Heart left ventricle (tissue), 13 donors: ENCODE results near the gene GABRD.

Source experiments
- CTCF ChIP-seq, 12 donors: fragments of 200-600 bp; sonication (generic) in 4 of 12; IDR thresholded peaks; one replicate each; pipeline versions ENCODE4 v1.5.0 to v1.8.0; 2018 to 2022; ENCODE audit warnings: antibody characterized with exemption in 12 of 12, mild to moderate bottlenecking in 5 of 12
- POLR2A ChIP-seq, 2 donors: fragments of 450-650 bp; IDR thresholded peaks; one replicate each; pipeline ENCODE4 v1.6.1; 2017; ENCODE audit warnings: antibody characterized with exemption in 2 of 2, mild to moderate bottlenecking in 2 of 2, moderate library complexity in 2 of 2
- donor health status: ischemic (EF 13 %, LVEDD 7.1; RV severe dilation, severe dysfunction).
- donor health status: DM: no; HTN: yes; CAD: no.
- donor health status: DM: no; HTN: no; CAD: no.
- donor health status: ischemic (EF 25% LVEDD 6.9; RV normal size, moderate dysfunction).
- donor health status: ischemic (EF 25% LVEDD 5.7; RV mildly dilated, moderate dysfunction).
- donor health status: ischemic (EF 35%, LVEDD 5.7; RV mildly dilated, moderate dysfunction).
- donor health status: nonischemic (EF 11% LVEDD 7.7; RV severe dilation, severe dysfunction).
- donor health status: DM: yes; HTN: yes; CAD: no.
- donor health status: PGD.
- donor health status: ischemic (EF 29% LVEDD 5.4; RV normal size, mild dysfunction).
- donor health status: nonischemic (EF 23%, LVEDD 6.1; RV moderate dilation, normal function).

GRCh38 chr1:1971017-1971416 lies 48.1 kb upstream of the GABRD start:
- no peak for TF ChIP-seq CTCF (IDR thresholded peaks at IDR 0.05)
- TF ChIP-seq POLR2A (IDR thresholded peaks at IDR 0.05) = no peak
